IMR-90 (cell line): ENCODE measurements around the gene TTLL8. TPM values are rescaled to one million over a fixed set of nuclear protein-coding genes. Genes with fewer than 3 reads are reported as not detected.

Source experiments
- ATAC-seq: fragments of 200-7000 bp; cut with Tn5 transposase; 2 replicates; pipeline ENCODE4 v1.9.1; 2020; ENCODE audit warnings: low read depth, mild to moderate bottlenecking, moderate library complexity
- BruUV-seq: library from RNA; stranded (reverse); fragments of 400-500 nt; replicated peaks from 2 replicates; lab custom pipeline; 2021; lab: Mats Ljungman, UMichigan
- CTCF ChIA-PET: fragments of 300-600 bp; formaldehyde crosslinking; extraction: SDS; loops from one replicate; lab custom pipeline; 2021; ENCODE audit warnings: antibody characterized with exemption; lab: Yijun Ruan, JAX
- POLR2A ChIA-PET: fragments of 300-600 bp; sonication (Branson Sonifier 250); formaldehyde crosslinking; loops from one replicate; lab custom pipeline; 2022; ENCODE audit warnings: antibody characterized with exemption; ENCODE audit not compliant: unreplicated experiment; lab: Charles Lee
- DNase-seq: peaks from one replicate; pipeline ENCODE4 v3.0.0; 2013
- H2AFZ ChIP-seq: replicated peaks from 2 replicates; pipeline ENCODE3; 2013; ENCODE audit warnings: low read length, mild to moderate bottlenecking; ENCODE audit not compliant: poor library complexity
- H2AK5ac ChIP-seq: 2 replicates; pipeline ENCODE4 v1.6.1; 2013; ENCODE audit warnings: low read depth, low read length, inconsistent platforms
- H2AK9ac ChIP-seq: replicated peaks from 2 replicates; pipeline ENCODE3; 2013; ENCODE audit warnings: mild to moderate bottlenecking, low read depth, low read length, moderate library complexity; ENCODE audit not compliant: poor library complexity
- H2BK120ac ChIP-seq: 2 replicates; pipeline ENCODE4 v1.6.1; 2013; ENCODE audit warnings: low read depth, low read length, inconsistent platforms
- H2BK15ac ChIP-seq: 3 replicates; pipeline ENCODE4 v1.6.1; 2013; ENCODE audit warnings: low read depth, low read length, inconsistent platforms
- H2BK20ac ChIP-seq: 2 replicates; pipeline ENCODE4 v1.6.1; 2013; ENCODE audit warnings: low read depth, mild to moderate bottlenecking, inconsistent platforms, low read length, moderate library complexity
- H2BK5ac ChIP-seq: 2 replicates; pipeline ENCODE4 v1.6.1; 2013; ENCODE audit warnings: mild to moderate bottlenecking, low read depth, low read length, inconsistent platforms; ENCODE audit not compliant: poor library complexity, severe bottlenecking
- H3K14ac ChIP-seq: replicated peaks from 2 replicates; pipeline ENCODE4 v1.6.1; 2013; ENCODE audit warnings: low read depth, low read length, inconsistent platforms
- H3K18ac ChIP-seq: 2 replicates; pipeline ENCODE4 v1.6.1; 2013; ENCODE audit warnings: low read depth, low read length, control low read depth
- H3K23ac ChIP-seq: 2 replicates; pipeline ENCODE4 v1.6.1; 2013; ENCODE audit warnings: low read depth, low read length, inconsistent platforms
- H3K27ac ChIP-seq: 2 replicates; pipeline ENCODE4 v1.5.1; 2013; ENCODE audit warnings: mild to moderate bottlenecking, control low read depth, low read length; ENCODE audit not compliant: insufficient read depth
- H3K27me3 ChIP-seq: 2 replicates; pipeline ENCODE4 v1.6.1; 2013; ENCODE audit warnings: low read length; ENCODE audit not compliant: control insufficient read depth, insufficient read depth
- H3K36me3 ChIP-seq: 2 replicates; pipeline ENCODE4 v1.6.1; 2013; ENCODE audit warnings: low read length, mixed read lengths; ENCODE audit not compliant: control insufficient read depth, insufficient read depth
- H3K4ac ChIP-seq: 2 replicates; pipeline ENCODE4 v1.6.1; 2013; ENCODE audit warnings: low read depth, low read length, inconsistent platforms
- H3K4me1 ChIP-seq: 2 replicates; pipeline ENCODE4 v1.6.1; 2013; ENCODE audit warnings: low read length, mixed read lengths; ENCODE audit not compliant: control insufficient read depth, insufficient read depth
- H3K4me2 ChIP-seq: 2 replicates; pipeline ENCODE4 v1.6.1; 2013; ENCODE audit warnings: low read depth, mild to moderate bottlenecking, control low read depth, low read length, moderate library complexity
- H3K4me3 ChIP-seq: 2 replicates; pipeline ENCODE4 v1.5.1; 2013; ENCODE audit warnings: low read depth, mild to moderate bottlenecking, control low read depth, low read length, moderate library complexity; ENCODE audit not compliant: insufficient read depth
- H3K56ac ChIP-seq: 2 replicates; pipeline ENCODE4 v1.6.1; 2013; ENCODE audit warnings: low read length, inconsistent platforms; ENCODE audit not compliant: insufficient read depth; ENCODE audit errors: extremely low read depth
- H3K79me1 ChIP-seq, 2 experiments: 2 replicates each; pipeline ENCODE4 v1.6.1; 2013; ENCODE audit warnings: low read length in 2 of 2, inconsistent platforms in 1 of 2, low read depth in 1 of 2
- H3K9ac ChIP-seq: 2 replicates; pipeline ENCODE4 v1.6.1; 2013; ENCODE audit warnings: low read depth, low read length, control low read depth
- H3K9me1 ChIP-seq: 2 replicates; pipeline ENCODE4 v1.6.1; 2013; ENCODE audit warnings: low read length, inconsistent platforms; ENCODE audit not compliant: insufficient read depth
- H3K9me3 ChIP-seq: 2 replicates; pipeline ENCODE4 v1.6.1; 2013; ENCODE audit warnings: low read length; ENCODE audit not compliant: control insufficient read depth, insufficient read depth
- H4K20me1 ChIP-seq: 2 replicates; pipeline ENCODE4 v1.6.1; 2013; ENCODE audit warnings: low read length, inconsistent platforms; ENCODE audit not compliant: insufficient read depth
- H4K5ac ChIP-seq: 2 replicates; pipeline ENCODE4 v1.6.1; 2013; ENCODE audit warnings: mild to moderate bottlenecking, low read depth, low read length, control low read depth
- H4K8ac ChIP-seq, 2 experiments: 2 replicates each; pipeline ENCODE4 v1.6.1; 2013; ENCODE audit warnings: low read depth in 2 of 2, low read length in 2 of 2, control low read depth in 1 of 2, inconsistent platforms in 1 of 2
- H4K91ac ChIP-seq: 2 replicates; pipeline ENCODE4 v1.6.1; 2013; ENCODE audit warnings: low read depth, low read length, inconsistent platforms; ENCODE audit not compliant: insufficient read depth
- BHLHE40 ChIP-seq: fragments of 150-350 bp; IDR thresholded peaks from 2 replicates; pipeline ENCODE4 v1.6.1; 2016; ENCODE audit warnings: mild to moderate bottlenecking, low read depth, low read length
- CEBPB ChIP-seq: IDR thresholded peaks from 2 replicates; pipeline ENCODE4 v1.6.1; 2012; ENCODE audit warnings: low read depth, low read length, improper control_type of control experiment
- CHD1 ChIP-seq: IDR thresholded peaks from 2 replicates; pipeline ENCODE4 v1.6.1; 2012; ENCODE audit warnings: low read depth, low read length, improper control_type of control experiment
- CTCF ChIP-seq: conservative IDR thresholded peaks from 2 replicates; pipeline ENCODE4 v1.5.1; 2012; ENCODE audit warnings: mild to moderate bottlenecking, low read depth, low read length, improper control_type of control experiment
- FOS ChIP-seq: fragments of 150-350 bp; IDR thresholded peaks from 2 replicates; pipeline ENCODE4 v1.6.1; 2016; ENCODE audit warnings: low read depth, low read length
- MAZ ChIP-seq: IDR thresholded peaks from 2 replicates; pipeline ENCODE4 v1.6.1; 2012; ENCODE audit warnings: low read depth, mild to moderate bottlenecking, low read length, improper control_type of control experiment, moderate library complexity, borderline replicate concordance
- NFE2L2 ChIP-seq: fragments of 150-350 bp; IDR thresholded peaks from 2 replicates; pipeline ENCODE4 v1.6.1; 2016; ENCODE audit warnings: low read depth, mild to moderate bottlenecking, low read length
- POLR2A ChIP-seq: IDR thresholded peaks from 2 replicates; pipeline ENCODE4 v1.6.1; 2012; ENCODE audit warnings: mild to moderate bottlenecking, low read depth, low read length
- RAD21 ChIP-seq: IDR thresholded peaks from 2 replicates; pipeline ENCODE4 v1.6.1; 2012; ENCODE audit warnings: low read length, improper control_type of control experiment
- RFX5 ChIP-seq: IDR thresholded peaks from 2 replicates; pipeline ENCODE4 v1.8.0; 2012; ENCODE audit warnings: low read depth, mild to moderate bottlenecking, low read length, moderate library complexity
- WGBS, 2 experiments: methylation state at CpG; one replicate each; pipeline versions ENCODE4 v1.1.5 to v1.1.7; 2013; ENCODE audit warnings: missing lambda C conversion rate in 2 of 2; ENCODE audit not compliant: insufficient read length in 1 of 2; ENCODE audit errors: extremely low coverage in 2 of 2; 5-methylcytosine and 5-hydroxymethylcytosine counted together
- dilution Hi-C: fragments of 300-500 bp; cut with HindIII; formaldehyde crosslinking; loops from one replicate; pipeline ENCODE4 v1.14.3; 2018; ENCODE audit warnings: low sequenced_read_pairs; ENCODE audit not compliant: unreplicated experiment
- in situ Hi-C: fragments of 300-500 bp; cut with MboI; formaldehyde crosslinking; loops from 3 replicates; pipeline ENCODE4 v1.14.3; 2019; ENCODE audit warnings: low sequenced_read_pairs, inconsistent platforms, mixed read lengths
- intact Hi-C: fragments of 100-400 bp; cut with micrococcal nuclease; formaldehyde crosslinking; loops from 2 replicates; pipeline ENCODE4 v1.10.0; 2022
- polyA plus RNA-seq, 3 experiments: library from polyadenylated mRNA; depleted of rRNA; stranded (reverse); fragments of >200 nt; gene quantifications; 2 replicates each; pipeline ENCODE4 v1.2.3, GENCODE V29; 2012; ENCODE audit warnings: low replicate concordance in 1 of 3
- total RNA-seq: library from RNA; depleted of rRNA; stranded (reverse); fragments of >200 nt; gene quantifications from 2 replicates; pipeline ENCODE4 v1.2.3, GENCODE V29; 2012

The TTLL8 gene
- total and polyA plus RNA-seq, 2 of the 4 experiments (the other 2 are of a cell fraction): not detected

DNA sequence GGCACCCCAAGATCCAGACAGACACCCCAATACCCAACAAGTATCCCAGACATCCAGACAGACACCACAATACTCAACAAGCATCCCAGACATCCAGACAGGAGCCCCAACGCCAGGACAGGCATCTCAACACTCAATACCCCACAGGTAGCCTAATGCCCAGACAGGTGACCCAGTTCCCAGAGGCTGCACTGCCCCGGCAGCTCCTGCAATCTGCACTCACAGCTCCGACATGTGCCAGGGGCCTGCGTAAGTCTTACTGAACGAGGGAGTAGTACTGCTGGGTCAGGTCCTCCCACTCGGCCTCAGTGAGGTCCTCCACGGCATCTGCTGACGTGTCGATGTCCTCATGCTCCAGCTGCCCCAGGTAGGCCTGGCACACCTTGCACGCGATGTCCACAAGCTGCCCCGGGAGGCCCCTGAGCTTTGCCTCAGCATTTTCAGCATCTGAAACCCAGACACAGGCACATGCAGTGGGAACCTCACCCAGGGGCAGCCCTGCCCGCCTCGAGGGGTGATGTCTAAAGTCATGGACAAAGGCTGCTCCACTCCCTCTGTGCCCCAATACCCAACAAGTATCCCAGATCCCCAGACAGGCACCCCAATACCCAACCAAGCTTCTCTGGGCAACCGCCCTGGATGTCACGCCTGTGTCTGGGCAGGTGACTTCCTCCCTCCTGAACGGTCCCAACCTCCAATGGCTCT, 16.6 kb downstream of the TTLL8 start:
- no peak overlapping the region for H3K14ac ChIP-seq
- intact Hi-C loops: no loop called here
- no peak for TF ChIP-seq CEBPB
- TF ChIP-seq NFE2L2: no peak
- TF ChIP-seq CHD1: no peak
- no peak for TF ChIP-seq FOS
- no peak for TF ChIP-seq RFX5
- no peak for TF ChIP-seq POLR2A
- no peak for TF ChIP-seq BHLHE40
- TF ChIP-seq CTCF: no peak
- no peak for TF ChIP-seq MAZ
- TF ChIP-seq RAD21: no peak
- H4K91ac ChIP-seq: no peak overlapping the region
- H4K8ac ChIP-seq: no peak overlapping the region
- no peak overlapping the region for H3K4ac ChIP-seq
- ChIA-PET POLR2A (no interaction called here), CTCF (interaction anchor here (1.3 kb wide), 1 partner anchor 11 kb away, joined by 3 read pairs; no protein-coding TSS in a partner anchor)
- no peak overlapping the region for H3K23ac ChIP-seq
- no peak overlapping the region for H2BK5ac ChIP-seq
- H3K79me1 ChIP-seq: no peaks in the 10 kb centered on the region
- no peaks in the 10 kb centered on the region for H3K9me1 ChIP-seq
- no peak overlapping the region for H2AK5ac ChIP-seq
- WGBS, 2 experiments: 83% methylated on average over 6 of the region's 17 CpGs; no CpG with 5 or more reads in 1 of the 2 experiments
- no peak overlapping the region for H3K4me3 ChIP-seq
- no peak overlapping the region for H3K27ac ChIP-seq
- no peak overlapping the region for H2BK20ac ChIP-seq
- H3K9me3 ChIP-seq: peaks cover 16% of the 10 kb centered on the region
- H2AFZ ChIP-seq: no peak overlapping the region
- no peaks in the 10 kb centered on the region for H3K36me3 ChIP-seq
- H3K18ac ChIP-seq: no peak overlapping the region
- no TSS peak for BruUV-seq
- no peaks in the 10 kb centered on the region for H3K4me1 ChIP-seq
- no peak overlapping the region for H3K4me2 ChIP-seq
- in situ Hi-C loops: no loop called here
- no peaks in the 10 kb centered on the region for H4K20me1 ChIP-seq
- no peak overlapping the region for H3K56ac ChIP-seq
- H3K9ac ChIP-seq: no peak overlapping the region
- DNase-seq (no peak), ATAC-seq (no peak)
- dilution Hi-C loops: no loop called here
- no peak overlapping the region for H4K5ac ChIP-seq
- no peak overlapping the region for H2AK9ac ChIP-seq
- no peak overlapping the region for H2BK120ac ChIP-seq
- peaks cover 33% of the 10 kb centered on the region for H3K27me3 ChIP-seq
- no peak overlapping the region for H2BK15ac ChIP-seq
